Activated gamma-delta T cell treated with anti-CD3 and anti-CD28 coated beads, Interleukin-2, amount 50 U/mL, for 16 hours (primary cell): ENCODE data around the gene CLIC4.
"Not testable (repeated sequence)": the region's sequence is repeated elsewhere in the genome, so short reads cannot be mapped to it uniquely, and the experiment has no call there.

Experiments used
- DNase-seq: peaks from one replicate; pipeline ENCODE4 v3.0.0-alpha.2; 2020; ENCODE audit warnings: low read depth

The CLIC4 gene

DNA sequence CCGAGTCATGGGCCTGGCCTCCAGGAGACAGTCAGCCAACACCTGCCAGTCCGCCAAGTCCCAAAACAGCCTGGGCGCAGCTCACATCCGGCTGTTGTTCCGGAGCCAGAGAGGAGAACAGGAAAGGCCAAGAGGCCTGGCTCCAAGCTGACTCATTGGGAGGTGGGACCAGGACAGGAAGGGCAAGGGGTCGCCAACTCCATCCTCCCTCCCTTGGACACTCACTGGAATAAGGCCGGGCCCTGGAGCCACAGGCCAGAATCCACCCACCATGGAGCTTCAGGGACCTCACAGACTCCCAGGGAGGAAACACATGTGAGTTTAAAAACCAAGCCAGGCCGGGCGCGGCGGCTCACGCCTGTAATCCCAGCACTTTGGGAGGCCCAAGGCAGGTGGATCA lies 25.1 kb upstream of the CLIC4 start:
- no peak for DNase-seq

DNA sequence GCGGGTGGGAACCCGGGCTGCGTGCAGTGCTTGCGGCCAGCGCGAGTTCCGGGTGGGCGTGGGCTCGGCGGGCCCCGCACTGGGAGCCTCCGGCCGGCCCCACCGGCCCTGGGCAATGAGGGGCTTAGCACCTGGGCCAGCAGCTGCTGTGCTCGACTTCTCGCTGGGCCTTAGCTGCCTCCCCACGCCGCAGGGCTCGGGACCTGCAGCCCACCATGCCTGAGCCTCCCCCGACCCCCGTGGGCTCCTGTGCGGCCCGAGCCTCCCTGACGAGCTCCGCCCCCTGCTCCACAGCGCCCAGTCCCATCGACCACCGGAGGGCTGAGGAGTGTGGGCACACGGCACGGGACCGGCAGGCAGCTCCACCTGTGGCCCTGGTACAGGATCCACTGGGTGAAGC lies 23.7 kb upstream of the CLIC4 start:
- DNase-seq, result no peak

DNA sequence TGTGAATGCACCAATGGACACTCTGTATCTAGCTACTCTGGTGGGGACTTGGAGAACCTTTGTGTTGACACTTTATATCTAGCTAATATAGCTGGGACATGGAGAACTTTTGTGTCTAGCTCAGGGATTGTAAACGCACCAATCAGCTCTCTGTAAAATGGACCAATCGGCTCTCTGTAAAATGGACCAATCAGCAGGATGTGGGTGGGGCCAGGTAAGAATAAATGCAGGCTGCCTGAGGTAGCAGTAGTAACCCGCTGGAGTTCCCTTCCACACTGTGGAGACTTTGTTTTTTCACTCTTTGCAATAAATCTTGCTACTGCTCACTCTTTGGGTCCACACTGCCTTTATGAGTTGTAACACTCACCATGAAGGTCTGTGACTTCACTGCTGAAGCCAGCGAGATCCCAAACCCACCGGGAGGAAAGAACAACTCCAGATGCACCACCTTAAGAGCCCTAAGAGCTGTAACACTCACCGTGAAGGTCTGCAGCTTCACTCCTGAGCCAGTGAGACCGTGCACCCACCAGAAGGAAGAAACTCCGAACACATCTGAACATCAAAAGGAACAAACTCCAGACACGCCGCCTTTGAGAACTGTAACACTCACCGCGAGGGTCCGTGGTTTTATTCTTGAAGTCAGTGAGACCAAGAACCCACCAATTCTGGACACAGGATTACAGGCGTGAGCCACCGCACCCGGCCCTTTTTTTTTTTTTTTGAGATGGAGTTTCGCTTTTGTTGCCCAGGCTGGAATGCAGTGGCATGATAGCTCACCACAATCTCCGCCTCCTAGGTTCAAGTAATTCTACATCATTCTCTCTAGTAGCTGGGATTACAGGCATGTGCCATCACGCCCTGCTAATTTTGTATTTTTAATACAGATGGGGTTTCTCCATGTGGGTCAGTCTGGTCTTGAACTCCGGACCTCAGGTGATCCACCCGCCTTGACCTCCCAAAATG lies 22.9 kb upstream of the CLIC4 start:
- not testable (repeated sequence) for DNase-seq

DNA sequence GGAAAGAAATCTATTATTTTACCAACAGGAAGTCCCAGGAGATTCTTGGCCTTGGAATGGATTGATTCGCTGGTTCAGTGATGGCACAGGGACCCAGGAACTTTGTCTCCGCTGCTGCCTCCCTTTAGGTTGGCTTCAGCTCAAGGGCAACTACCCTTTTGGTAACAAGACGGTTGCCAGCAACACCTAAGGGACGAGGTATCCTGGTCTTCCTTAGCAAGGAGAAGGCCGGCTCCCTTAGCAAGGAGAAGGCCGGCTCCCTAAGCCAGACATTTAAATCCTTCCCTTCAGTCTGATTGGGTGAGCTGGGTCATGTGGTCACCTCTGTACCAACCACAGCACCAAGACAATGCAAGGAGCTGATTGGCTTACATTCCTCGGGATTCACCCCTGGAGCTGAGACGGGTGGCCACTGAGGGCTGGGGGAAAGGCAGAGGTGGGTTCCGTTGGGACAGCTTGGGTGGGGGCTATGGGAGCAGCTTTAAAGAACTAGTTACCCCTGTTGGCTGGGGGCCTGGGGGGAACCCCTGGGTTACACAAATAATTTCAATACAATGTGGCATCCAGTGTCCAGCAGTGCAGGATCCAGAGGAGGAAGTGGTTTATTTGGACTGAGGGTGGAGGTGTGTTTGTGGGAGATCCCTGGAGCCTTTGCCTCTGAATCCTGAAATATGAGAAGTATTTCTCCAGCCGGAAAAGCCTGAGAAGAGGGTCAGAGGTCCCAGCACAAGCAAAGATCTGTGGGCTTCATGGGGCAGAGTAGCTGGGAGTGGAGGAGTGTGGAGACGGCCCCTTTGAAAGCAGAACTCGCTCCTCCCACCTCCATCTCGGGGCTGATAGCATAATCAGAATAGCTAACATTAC lies 20.7 kb upstream of the CLIC4 start:
- no peak for DNase-seq

DNA sequence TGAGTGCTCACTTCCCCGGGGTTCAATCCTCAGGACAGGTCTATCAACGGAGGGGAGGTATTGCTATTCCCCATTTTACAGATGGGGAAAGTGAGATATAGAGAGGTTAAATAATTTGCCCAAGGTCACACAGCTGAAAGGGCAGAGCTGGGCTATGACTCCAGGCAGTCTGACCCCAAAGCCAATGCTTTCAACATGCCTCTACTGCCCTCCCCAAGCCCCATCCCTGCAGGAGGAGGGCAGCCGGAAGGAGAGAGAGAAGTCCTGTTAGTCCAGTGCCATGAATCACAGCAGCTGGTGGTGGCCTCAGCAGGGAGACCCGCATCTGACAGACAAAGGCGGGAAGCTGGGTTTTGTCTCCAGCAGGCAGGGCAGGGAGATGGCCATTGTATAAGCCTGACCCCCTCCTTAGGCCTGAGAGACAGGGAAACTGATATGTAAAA lies 20.0 kb upstream of the CLIC4 start:
- DNase-seq, result no peak

DNA sequence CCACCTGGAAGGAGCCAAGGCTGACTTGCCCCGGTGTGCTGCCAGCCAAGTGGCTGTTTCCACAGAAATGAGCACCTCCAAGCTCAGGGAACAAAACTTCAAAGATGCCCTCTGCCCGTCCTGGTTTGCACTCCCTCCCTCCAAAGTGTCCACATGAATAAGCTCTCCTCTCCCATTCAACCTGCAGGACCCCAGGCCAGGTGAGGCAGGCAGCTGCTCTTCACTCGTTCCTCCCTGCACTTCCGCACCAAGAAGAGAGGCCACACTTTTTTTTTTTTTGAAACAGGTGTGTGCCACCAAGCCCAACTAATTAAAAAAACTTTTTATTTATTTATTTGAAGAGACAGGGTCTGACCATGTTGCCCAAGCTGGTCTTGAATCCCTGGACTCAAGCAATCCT lies 18.5 kb upstream of the CLIC4 start:
- no peak for DNase-seq

DNA sequence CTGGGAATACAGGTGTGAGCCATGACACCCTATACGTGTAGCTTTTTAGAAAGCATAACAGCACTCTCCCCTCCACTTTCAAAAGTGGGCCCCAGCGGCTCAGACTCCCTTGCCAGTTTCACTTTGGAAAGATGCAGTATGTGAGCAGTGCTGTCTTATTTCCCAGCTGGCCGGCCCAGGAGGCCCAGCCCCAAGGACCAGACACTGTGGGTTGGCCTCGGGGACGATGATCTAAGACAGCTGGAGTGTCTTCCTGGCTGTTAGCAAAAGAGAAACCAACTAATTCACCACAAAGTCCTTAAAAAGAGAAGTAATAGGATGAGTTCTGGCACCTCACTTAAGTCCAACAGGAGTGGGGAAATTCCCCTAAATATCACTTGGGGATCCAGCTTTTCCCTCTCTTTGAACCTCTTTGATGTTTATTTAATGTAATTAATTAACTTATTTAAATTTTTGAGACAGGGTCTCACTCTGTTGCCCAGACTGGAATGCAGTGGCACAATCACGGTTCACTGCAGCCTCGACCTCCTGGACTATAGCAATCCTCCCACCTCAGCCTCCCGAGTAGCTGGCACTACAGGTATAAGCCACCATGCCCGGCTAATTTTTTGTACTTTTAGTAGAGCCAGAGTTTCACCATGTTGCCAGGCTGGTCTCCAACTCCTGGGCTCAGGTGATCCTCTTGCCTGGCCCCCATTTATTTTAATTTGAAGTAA lies 17.6 kb upstream of the CLIC4 start:
- DNase-seq, result no peak

DNA sequence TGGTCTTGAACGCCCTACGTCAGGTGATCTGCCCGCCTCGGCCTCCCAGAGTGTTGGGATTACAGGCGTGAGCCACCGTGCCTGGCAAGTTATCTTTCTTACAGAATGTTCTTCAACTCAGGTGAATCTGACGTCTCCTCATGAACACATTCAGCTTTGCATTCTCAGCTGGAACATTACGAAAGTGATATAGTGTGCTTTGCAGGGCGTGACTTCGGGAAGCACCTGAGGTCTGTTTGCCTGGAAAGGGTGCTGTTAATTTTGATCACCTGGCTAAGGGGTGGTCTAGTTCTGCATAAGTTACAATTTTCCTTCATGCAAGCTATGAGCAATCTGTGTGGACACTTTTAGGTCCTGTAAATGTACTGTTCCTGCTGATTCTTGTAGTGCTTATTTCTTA lies 16.3 kb upstream of the CLIC4 start:
- no peak for DNase-seq

DNA sequence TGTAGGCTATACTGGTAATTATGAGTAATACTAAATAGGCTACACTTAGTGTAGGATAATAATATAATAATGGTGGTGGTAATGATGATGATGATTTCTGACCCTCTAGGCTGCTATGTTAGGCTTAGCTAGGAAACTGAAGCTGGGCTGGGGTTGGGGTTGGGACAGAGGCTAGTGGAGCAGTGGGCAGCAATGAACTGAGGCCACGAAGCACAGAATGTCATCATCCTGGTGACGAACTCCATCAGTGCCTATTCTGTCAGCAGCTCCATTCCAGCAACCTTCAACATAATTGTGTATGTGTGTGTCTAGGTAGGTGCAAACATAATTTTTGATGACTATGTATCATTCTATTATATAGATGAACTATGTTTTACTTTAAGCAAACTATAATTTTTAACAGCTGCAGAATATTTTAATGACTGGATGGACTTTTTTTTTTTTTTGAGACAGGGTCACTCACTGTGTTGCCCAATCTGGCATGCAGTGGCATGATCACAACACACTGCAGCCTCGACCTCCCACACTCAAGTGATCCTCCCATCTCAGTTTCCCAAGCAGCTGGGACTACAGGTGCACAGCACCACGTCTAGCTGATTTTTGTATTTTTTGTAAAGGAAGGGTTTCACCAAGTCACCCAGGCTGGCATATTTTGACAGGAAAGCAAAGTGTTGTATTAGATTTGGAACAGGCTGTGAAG lies 12.9 kb upstream of the CLIC4 start:
- DNase-seq, result no peak

DNA sequence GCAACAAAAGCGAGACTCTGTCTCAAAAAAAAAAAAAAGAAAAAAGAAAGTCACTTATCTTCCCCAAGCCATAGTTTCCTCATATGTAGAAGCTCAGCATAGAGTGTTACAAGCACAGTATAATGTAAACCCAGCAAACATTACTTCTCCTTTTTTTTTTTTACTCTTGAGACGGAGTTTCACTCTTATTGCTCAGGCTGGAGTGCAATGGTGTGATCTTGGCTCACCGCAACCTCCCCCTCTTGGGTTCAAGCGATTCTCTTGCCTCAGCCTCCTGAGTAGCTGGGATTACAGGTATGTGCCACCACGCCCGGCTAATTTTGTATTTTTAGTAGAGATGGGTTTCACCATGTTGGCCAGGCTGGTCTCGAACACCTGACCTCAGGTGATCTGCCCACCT lies 11.9 kb upstream of the CLIC4 start:
- DNase-seq, result not testable (repeated sequence)

DNA sequence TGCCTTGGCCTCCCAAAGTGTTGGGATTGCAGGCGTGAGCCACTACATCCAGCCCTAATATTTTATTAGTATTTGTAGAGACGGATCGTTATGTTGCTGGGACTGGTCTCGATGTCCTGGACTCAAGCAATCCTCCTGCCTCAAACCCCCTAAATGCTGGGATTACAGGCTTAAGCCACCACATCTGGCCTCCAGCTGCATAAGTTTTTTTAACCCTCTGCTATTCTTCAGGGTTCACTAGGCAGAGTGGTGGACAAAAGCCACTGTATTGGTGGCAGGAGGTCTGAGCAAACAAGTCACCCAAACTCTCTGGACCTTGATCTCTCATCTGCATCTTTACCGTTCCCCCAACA lies 10.1 kb upstream of the CLIC4 start:
- no peak for DNase-seq

DNA sequence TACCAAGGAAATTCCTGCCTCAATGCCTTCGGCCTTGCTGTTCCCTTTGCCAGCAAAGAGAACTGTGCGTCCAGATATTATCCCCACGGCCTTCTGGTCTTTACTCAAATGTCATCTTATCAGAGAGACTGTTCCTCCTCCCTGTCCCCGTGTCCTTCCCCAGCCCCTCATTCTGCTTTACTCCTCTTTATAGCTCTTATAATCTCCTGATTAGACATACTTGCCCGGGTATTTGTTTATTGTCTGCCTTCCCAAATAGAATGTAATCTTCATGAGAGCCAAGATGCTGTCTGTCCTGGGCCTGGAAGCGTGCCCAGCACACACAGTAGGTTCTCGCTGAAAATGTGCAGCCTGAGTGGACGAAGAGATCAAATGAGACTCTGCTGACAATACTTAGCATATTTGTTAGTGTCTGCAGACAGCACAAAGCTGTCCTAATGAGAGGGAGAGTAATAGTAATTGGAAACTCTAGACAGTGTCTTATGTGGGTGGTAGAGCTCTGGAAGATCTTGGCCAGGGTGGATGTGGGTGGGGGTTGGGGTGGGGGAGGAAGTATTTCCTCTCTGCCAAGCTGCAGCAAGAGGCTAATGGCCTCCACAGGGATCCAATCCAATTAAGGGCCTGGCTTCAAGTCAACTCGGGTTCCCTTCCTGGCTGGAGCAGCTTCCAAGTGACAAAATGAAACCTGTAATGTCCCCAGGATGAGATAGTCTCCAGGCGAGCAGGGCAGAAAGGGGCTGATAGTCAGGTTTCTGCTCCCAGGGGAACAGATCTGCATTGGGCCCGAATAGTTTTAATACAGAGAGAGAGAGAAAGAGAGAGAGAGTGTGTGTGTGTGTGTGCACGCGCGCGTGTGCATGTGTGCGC lies 9.5 kb upstream of the CLIC4 start:
- DNase-seq, result no peak

DNA sequence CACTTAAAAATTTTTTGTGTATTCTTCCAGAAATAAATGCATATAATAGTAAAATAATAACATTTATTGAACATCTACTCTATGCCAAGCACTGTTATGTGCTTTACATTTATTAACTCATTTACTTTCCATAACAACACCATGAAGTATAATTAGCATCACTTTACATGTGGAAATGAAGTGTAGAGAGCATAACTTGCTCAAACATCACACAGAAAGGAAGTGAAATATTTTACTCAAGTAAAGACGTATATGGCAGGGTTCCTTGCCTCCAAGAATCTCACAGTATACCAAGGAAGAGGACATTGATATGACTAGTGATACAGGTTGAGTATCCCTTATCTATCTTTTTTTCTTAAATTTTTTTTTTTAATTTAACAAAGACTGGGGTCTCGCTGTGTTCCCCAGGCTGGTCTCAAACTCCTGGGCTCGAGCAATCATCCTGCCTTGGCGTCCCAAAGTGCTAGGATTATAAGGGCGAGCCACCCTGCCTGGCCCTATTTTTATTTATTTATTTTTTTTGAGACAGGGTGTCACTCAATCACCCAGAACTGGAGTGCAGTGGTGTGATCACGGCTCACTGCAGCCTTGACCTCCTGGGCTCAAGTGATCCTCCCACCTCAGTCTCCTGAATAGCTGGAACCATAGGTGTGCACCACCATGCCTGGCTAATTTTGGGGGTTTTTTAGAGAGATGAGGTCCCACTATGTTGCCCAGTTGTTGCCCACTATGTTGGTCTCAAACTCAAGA lies 7.7 kb upstream of the CLIC4 start:
- no peak for DNase-seq

DNA sequence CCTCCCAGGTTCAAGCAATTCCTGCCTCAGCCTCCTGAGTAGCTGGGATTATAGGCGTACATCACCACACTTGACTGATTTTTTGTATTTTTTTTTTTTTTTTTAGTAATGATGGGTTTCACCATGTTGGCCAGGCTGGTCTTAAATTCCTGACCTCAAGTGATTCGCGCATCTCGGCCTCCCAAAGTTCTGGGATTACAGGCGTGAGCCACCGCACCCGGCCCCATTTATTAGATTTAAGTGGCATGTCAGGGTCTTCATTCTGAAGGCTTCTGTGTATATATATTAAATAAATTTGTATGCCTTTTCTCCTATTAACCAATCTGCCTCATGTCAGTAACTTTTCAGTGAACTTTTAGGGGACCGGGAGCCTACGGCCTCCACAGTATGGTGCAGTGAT lies 6.0 kb upstream of the CLIC4 start:
- DNase-seq, result no peak

DNA sequence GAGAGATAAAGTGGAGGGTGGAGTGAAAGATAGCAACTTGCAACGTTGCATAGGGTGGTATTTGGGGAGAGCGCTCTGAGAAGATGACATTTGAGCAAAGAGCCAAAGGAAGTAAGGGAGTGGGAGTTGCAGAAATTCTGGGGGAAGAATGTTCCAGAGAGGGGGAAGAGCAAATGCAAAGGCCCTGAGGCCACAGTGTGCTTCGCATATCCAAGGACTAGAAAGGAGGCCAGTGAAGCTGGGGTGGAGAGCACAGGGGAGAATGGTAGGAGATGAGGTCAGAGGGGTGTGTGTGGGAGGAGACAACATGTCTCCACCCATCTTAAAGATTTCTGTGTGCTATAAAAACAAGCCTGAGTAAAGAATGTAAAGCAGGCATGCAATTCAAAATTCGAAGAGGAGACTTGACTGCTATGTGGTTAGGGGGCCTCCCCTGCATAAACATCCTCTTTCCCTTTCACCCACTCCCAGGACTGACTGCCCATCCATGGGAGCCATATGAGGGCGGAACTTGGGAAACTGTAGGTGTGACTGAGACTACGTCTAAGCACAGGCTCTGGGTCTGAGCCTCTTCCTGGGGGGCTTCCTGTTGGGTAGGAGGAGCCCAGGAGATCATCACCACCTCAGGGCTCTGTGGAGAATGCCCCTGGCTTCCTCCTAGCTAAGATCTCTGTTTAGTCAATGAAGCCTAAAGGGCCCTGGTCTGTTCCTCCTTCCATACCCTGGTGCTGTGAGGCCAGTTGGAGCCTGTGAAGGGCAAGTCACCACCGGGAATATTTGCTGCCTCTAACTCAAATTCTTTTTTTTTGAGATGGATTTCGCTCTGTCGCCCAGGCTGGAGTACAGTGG lies 2.9 kb upstream of the CLIC4 start:
- DNase-seq, result no peak

DNA sequence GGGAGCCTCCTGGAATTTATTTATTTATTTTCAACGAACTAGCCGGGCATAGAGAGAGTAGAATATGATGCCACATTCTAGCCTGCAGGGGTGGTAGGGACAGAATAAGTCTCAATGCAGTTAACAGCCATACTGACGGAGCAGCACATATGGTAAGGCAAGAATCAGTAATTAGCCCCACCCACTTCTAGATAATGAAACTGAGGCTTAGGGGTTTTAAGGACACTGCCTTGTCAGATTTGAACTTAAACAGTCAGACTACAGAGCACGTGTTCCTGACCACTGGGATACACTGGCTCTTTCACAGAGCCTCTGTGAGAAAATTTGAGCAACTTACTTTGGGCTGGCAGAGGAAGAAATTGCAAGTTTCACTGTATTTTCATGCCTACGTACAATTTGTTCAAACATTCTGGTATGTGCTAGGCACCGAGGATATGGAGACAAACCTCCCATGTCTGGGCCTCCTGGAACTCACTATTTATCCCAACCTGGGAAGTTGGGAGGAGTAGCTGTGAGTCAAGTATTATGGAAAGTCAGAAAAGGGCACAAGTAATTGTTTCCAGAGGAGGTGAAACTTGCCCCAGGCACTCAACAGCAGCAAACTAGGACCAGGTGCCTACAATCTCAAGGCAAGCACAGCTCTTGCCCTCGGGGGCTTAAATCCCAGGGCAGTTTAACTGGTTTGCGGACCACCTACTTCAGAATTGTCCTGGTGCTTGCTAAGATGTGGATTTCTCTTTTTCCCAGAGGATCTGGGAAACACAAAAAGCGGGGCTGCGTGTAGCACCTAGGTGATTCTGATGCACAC lies 1.6 kb upstream of the CLIC4 start:
- DNase-seq, result no peak

DNA sequence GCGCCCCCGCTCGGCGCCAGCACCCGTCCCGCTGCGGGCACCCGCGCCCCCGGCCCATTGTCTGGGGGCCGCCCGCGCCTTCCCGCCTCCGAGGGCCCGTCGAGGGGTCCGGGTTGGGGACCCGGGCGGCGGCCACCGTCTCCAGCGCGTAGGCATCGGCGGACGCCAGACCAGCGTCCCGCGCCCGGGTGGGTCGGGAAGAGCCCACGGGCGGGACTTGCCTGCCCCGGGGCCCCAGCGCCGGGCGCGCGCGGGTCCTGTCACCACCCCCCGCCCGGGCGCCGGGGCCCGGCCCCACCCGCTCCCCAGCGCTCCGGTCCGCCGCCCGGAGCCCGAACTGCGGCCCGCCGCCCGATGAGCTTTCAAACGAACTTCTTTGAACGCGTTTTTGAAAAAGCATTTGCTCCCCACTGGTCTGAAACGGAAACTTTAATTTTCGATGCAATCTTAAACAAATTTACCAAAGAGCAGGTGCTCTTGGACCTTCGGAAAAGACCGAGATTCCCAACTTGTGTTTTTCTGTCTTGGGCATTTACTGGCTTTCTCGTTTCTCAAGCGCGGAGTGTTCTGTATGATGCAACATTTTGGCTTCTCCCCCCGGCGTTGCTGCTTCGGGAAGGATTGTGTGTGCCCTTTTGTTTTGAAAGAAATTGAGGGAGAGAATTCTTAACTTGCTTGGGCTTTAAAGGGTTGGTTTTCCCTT lies 615 bp downstream of the CLIC4 start:
- DNase-seq, result no peak
